GM12872 (cell line): ENCODE results near the gene PRSS21.

ENCODE experiments used
- TF ChIP-seq, protein P1 (sequence below): IDR thresholded peaks from 3 replicates; pipeline ENCODE4 v1.5.1; 2011; ENCODE audit warnings: low read depth, mild to moderate bottlenecking, low read length, moderate library complexity; ENCODE audit not compliant: insufficient read depth

Gene PRSS21

DNA sequence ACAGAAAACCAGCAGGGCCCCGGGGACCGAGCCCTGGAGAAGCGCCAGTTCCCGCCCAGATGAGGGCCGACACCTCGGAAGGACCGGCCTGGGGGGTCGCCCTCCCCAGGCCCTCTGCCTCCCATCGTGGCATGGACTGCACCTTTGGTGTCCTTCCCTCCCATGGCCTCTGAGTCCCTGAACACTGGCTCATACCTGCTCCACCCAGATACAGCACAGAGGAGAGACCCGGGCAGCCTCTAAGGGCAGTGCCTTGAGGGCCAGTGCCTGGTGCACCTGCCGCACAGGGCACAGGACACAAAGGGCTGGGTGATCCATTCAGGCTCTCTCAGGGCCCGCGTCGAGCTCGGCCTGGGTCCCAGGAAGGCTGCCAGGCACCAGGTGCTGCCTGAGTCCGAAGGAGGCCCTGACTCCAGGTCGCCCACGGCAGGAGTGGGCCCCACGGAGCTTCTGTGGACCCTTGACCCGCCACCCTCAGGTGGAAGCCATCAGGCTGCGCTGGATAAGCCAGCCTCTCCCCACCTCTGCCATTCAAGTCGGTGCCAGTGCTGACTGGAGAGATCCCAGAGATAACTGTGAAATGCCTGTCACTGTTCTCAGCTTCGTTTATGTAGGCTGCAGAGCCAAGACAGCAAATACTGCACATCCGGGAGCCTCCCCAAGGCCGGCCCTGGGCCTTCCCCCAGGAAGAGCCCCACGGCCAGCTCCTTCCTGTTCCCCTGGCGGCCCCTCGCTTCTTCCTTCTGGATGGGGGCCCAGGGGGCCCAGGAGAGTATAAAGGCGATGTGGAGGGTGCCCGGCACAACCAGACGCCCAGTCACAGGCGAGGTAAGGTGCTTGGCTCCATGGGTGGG, 12.7 kb downstream of the PRSS21 start, which contains the start of gene ZG16B:
Gene ZG16B, plus strand, starts transcription at position 803 of the 854 bp plus-strand sequence. CDS start 139 bp downstream, outside the sequence.
- TF ChIP-seq, protein P1, sequence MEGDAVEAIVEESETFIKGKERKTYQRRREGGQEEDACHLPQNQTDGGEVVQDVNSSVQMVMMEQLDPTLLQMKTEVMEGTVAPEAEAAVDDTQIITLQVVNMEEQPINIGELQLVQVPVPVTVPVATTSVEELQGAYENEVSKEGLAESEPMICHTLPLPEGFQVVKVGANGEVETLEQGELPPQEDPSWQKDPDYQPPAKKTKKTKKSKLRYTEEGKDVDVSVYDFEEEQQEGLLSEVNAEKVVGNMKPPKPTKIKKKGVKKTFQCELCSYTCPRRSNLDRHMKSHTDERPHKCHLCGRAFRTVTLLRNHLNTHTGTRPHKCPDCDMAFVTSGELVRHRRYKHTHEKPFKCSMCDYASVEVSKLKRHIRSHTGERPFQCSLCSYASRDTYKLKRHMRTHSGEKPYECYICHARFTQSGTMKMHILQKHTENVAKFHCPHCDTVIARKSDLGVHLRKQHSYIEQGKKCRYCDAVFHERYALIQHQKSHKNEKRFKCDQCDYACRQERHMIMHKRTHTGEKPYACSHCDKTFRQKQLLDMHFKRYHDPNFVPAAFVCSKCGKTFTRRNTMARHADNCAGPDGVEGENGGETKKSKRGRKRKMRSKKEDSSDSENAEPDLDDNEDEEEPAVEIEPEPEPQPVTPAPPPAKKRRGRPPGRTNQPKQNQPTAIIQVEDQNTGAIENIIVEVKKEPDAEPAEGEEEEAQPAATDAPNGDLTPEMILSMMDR = no peak

DNA sequence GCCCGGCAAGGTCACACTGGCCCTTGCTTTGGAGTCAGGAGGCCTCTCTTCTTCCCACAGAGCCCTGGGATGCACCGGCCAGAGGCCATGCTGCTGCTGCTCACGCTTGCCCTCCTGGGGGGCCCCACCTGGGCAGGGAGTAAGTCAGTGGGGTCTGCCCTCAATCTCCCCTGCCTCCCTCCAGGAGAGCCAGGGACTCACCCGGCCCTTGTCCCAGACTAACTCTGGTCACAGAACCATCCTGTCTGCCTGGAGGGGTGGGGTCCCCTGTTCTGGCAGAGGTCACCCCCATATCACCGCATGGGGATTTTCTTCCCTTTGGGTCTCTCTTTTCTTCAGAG, 13.3 kb downstream of the PRSS21 start:
- TF ChIP-seq, protein P1 = no peak

DNA sequence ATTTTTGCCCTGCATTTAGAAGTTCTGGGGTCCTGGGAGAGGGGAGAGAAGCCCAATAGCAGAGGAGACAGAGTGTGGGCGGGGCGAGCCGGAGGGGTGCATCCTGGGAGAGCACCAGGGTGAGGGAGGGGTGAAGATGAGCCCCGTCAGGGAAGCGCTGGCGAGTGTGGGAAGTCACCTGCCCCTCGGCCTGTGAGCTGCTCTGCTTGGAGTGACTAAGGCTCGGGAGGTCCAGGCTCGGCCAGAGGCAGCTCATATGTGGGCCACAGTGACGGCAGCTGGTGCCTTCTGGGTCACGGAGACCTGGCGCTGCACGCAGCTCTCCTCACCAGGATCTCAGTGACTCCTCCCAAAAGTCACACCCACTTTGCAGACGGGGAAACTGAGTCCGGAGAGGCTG, 14.2 kb downstream of the PRSS21 start:
- TF ChIP-seq, protein P1 = no peak

DNA sequence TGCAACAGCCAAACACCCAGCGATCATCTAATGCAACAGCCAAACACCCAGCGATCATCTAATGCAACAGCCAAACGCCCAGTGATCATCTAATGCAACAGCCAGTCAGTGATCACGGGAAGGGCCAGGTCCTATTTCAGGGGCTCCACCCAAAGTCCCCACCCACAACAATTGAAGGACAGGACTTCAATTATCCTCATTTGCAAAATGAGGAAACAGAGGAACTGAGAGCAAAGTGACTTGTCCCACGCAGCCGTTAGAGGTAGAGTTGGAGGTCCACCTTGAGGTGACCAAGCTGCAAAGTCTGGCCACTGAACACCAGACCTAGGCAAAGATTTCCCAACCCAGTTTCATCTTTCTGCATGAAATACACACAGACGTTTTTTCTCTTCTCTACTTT, 16.7 kb downstream of the PRSS21 start:
- TF ChIP-seq, protein P1 = no peak

DNA sequence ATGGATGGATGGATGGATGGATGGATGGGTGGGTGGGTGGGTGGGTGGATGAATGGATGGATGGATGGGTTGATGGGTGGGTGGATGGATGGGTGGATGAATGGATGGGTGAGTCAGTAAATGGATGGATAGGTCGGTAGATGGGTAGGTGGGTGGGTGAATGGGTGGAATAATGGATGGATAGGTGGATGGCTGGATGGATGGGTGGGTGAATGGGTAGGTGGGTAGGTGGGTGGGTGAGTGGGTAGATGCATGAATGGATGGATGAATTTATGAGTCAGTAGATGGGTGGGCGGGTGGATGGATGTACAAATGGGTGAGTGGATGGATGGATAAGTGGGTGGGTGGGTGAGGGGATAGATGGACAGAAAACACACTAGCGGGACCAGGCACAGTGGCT, 17.9 kb downstream of the PRSS21 start:
- TF ChIP-seq, protein P1 = no peak

DNA sequence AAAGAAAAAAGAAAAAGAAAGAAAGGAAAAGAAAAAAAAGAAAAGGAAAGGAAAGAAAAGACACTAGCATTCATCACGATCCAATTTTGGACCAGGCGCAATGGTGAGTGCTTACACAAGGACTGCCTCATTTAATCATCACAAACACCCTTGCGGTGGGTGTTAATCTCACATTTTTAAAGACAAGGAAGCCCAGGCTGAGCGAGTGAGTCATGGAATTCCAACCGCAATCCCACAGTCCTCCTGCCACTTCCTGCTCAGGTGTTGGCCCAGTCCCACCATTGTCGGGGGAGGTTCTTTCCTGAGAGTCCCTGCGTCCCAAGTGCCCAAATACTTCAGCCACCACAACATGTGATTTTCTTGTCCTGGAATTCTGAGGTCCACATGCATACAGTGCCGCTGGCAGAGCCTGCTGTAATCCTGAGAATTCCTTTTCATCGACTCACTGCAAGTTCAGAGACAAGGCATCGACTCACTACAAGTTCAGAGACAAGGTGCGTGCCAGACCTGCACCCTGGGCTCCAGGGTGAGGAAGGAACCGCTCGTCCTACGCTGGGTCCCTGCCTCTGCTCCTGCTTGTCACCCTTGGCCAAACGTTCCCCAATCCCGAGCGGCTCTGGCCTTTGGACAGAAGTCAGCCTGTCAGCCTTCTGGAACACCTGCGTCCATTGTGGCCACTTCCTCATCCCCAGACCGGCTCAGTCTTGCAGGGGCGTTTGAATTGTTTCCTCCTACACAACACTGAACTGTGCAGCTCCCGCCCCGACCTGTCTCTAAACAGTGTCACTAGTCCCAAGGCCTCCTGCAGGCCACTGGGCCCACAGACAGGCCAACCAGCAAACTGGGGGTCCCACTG, 18.8 kb downstream of the PRSS21 start:
- TF ChIP-seq, protein P1 = no peak
